Ectodermal cell (in vitro differentiated cells): ENCODE results near the gene CINP. TPM values are rescaled to one million over a fixed set of nuclear protein-coding genes. Genes with fewer than 3 reads are reported as not detected.
A peak's percentile ranks its signal among the peaks of the same experiment; 100 is the strongest.

Experiments
- H3K27ac ChIP-seq: 2 replicates; pipeline ENCODE4 v1.7.0; 2013; ENCODE audit warnings: mild to moderate bottlenecking, low read depth, low read length; ENCODE audit not compliant: insufficient read depth, poor library complexity, severe bottlenecking
- H3K27me3 ChIP-seq: 2 replicates; pipeline ENCODE4 v1.7.0; 2013; ENCODE audit warnings: mild to moderate bottlenecking, low read length; ENCODE audit not compliant: insufficient read depth, control insufficient read depth, poor library complexity, severe bottlenecking
- H3K36me3 ChIP-seq: one replicate; pipeline ENCODE4 v1.7.0; 2013; ENCODE audit warnings: low read length; ENCODE audit not compliant: control insufficient read depth, insufficient read depth
- H3K4me1 ChIP-seq: one replicate; pipeline ENCODE4 v1.7.0; 2013; ENCODE audit warnings: low read length; ENCODE audit not compliant: control insufficient read depth, insufficient read depth
- H3K4me3 ChIP-seq: 2 replicates; pipeline ENCODE4 v1.7.0; 2013; ENCODE audit warnings: low read depth, low read length, control low read depth; ENCODE audit not compliant: insufficient read depth
- H3K9me3 ChIP-seq: 2 replicates; pipeline ENCODE4 v1.7.0; 2013; ENCODE audit warnings: mild to moderate bottlenecking, low read length, moderate library complexity; ENCODE audit not compliant: control insufficient read depth
- WGBS, 2 experiments: methylation state at CpG; one replicate each; pipeline ENCODE4 v1.1.7; 2013; ENCODE audit warnings: missing lambda C conversion rate in 2 of 2; 5-methylcytosine and 5-hydroxymethylcytosine counted together
- polyA plus RNA-seq, 4 experiments: library from polyadenylated mRNA; stranded (reverse); fragments of 50-300 nt; gene quantifications; one replicate each; pipeline ENCODE4 v1.2.3, GENCODE V29; 2013

Gene CINP
- 38.4 TPM for polyA plus RNA-seq (2013, experiment 1 of 4)
- polyA plus RNA-seq (2013, experiment 2 of 4), result 40.4 TPM
- polyA plus RNA-seq (2013, experiment 3 of 4), result 36.1 TPM
- polyA plus RNA-seq (2013, experiment 4 of 4), result 32.0 TPM

GRCh38 chr14:102362545-102363181, at the start of gene CINP, which contains the start of gene TECPR2:
Gene CINP, minus strand, starts transcription at chr14:102362890. Its CDS starts 39 bp downstream, at chr14:102362851.
Gene TECPR2, plus strand, starts transcription at chr14:102362941. Its CDS starts 13,781 bp downstream, at chr14:102376722.
- no peaks in the 10 kb centered on the region for H3K27me3 ChIP-seq
- H3K27ac ChIP-seq, result no peak within 1 kb of the TSS
- 0% methylated on average over 58 of the region's 58 CpGs for WGBS, 2 experiments

GRCh38 chr14:102408724-102409123, 46.0 kb upstream of the CINP start:
- Histone ChIP-seq H3K27ac (no peak overlapping the region), H3K4me3 (no peak overlapping the region), H3K9me3 (no peaks in the 10 kb centered on the region), H3K36me3 (no peaks in the 10 kb centered on the region), H3K27me3 (no peaks in the 10 kb centered on the region), H3K4me1 (no peaks in the 10 kb centered on the region)

More at GRCh38 chr14:102362545-102363181, at the start of gene CINP, which contains the start of gene TECPR2:
- Histone ChIP-seq H3K4me1 (peaks cover 13% of the 10 kb centered on the region), H3K9me3 (no peaks in the 10 kb centered on the region), H3K36me3 (no peaks in the 10 kb centered on the region), H3K4me3 (peak within 1 kb of the TSS; percentile 60)

GRCh38 chr14:102407258-102407657, 44.6 kb upstream of the CINP start:
- 87 to 90% methylated on average over 7 of the region's 7 CpGs for WGBS, 2 experiments
- Histone ChIP-seq H3K27me3 (no peaks in the 10 kb centered on the region), H3K4me1 (no peaks in the 10 kb centered on the region), H3K9me3 (no peaks in the 10 kb centered on the region), H3K27ac (no peak overlapping the region), H3K36me3 (no peaks in the 10 kb centered on the region), H3K4me3 (no peak overlapping the region)

- no peaks in the 10 kb centered on the region for H3K9me3 ChIP-seq
- no peaks in the 10 kb centered on the region for H3K27me3 ChIP-seq
- H3K4me3 ChIP-seq, result no peak overlapping the region
- no peak overlapping the region for H3K27ac ChIP-seq
- H3K4me1 ChIP-seq, result no peaks in the 10 kb centered on the region
- H3K36me3 ChIP-seq, result peaks cover 4% of the 10 kb centered on the region
Observed at GRCh38 chr14:102403028-102403427, 40.3 kb upstream of the CINP start.

GRCh38 chr14:102396521-102396920, 33.8 kb upstream of the CINP start:
- WGBS, 2 experiments, result 80 to 85% methylated on average over 7 of the region's 7 CpGs
- no peak overlapping the region for H3K4me3 ChIP-seq
- no peaks in the 10 kb centered on the region for H3K4me1 ChIP-seq
- no peak overlapping the region for H3K27ac ChIP-seq
- peaks cover 4% of the 10 kb centered on the region for H3K36me3 ChIP-seq
- H3K9me3 ChIP-seq, result no peaks in the 10 kb centered on the region
- H3K27me3 ChIP-seq, result no peaks in the 10 kb centered on the region

GRCh38 chr14:102394717-102395375, 32.2 kb upstream of the CINP start:
- Histone ChIP-seq H3K36me3 (no peaks in the 10 kb centered on the region), H3K9me3 (no peaks in the 10 kb centered on the region), H3K4me3 (no peak overlapping the region), H3K27me3 (no peaks in the 10 kb centered on the region), H3K27ac (no peak overlapping the region), H3K4me1 (no peaks in the 10 kb centered on the region)
- WGBS, 2 experiments, result 32 to 36% methylated on average over 9 of the region's 9 CpGs

- WGBS, 2 experiments, result 93 to 95% methylated on average over 4 of the region's 4 CpGs
- H3K36me3 ChIP-seq, result no peaks in the 10 kb centered on the region
- H3K27ac ChIP-seq, result no peak overlapping the region
- no peak overlapping the region for H3K4me3 ChIP-seq
- H3K9me3 ChIP-seq, result no peaks in the 10 kb centered on the region
- no peaks in the 10 kb centered on the region for H3K4me1 ChIP-seq
- no peaks in the 10 kb centered on the region for H3K27me3 ChIP-seq
Observed at GRCh38 chr14:102392506-102392905, 29.8 kb upstream of the CINP start.

GRCh38 chr14:102390064-102390855, 27.6 kb upstream of the CINP start:
- H3K27ac ChIP-seq, result no peak overlapping the region
- WGBS, 2 experiments, result 91% methylated on average over 1 of the region's 2 CpGs

GRCh38 chr14:102389246-102389645, 26.6 kb upstream of the CINP start:
- Histone ChIP-seq H3K4me3 (no peak overlapping the region), H3K9me3 (no peaks in the 10 kb centered on the region), H3K27me3 (no peaks in the 10 kb centered on the region), H3K4me1 (no peaks in the 10 kb centered on the region), H3K27ac (no peak overlapping the region), H3K36me3 (no peaks in the 10 kb centered on the region)
- 89 to 100% methylated on average over 2 of the region's 2 CpGs for WGBS, 2 experiments

More at GRCh38 chr14:102390064-102390855, 27.6 kb upstream of the CINP start:
- H3K27me3 ChIP-seq, result no peaks in the 10 kb centered on the region
- H3K36me3 ChIP-seq, result no peaks in the 10 kb centered on the region
- no peaks in the 10 kb centered on the region for H3K4me1 ChIP-seq
- H3K9me3 ChIP-seq, result no peaks in the 10 kb centered on the region
- no peak overlapping the region for H3K4me3 ChIP-seq

- Histone ChIP-seq H3K27ac (no peak overlapping the region), H3K9me3 (no peaks in the 10 kb centered on the region), H3K4me1 (no peaks in the 10 kb centered on the region), H3K27me3 (no peaks in the 10 kb centered on the region), H3K4me3 (no peak overlapping the region), H3K36me3 (no peaks in the 10 kb centered on the region)
Observed at GRCh38 chr14:102387086-102387485, 24.4 kb upstream of the CINP start.
